Adrenal gland (tissue), 12 donors: ENCODE data around the gene TMEM258. TPM values are rescaled to one million over a fixed set of nuclear protein-coding genes. Genes with fewer than 3 reads are reported as not detected.

Experiments used
- DNase-seq, 7 donors: peaks; one replicate each; pipeline ENCODE4 v3.0.0-alpha.2; 2019 to 2020
- H3K27ac ChIP-seq, 5 donors: fragments of 200-600 bp; sonication (generic) in 4 of 5; 1 replicate in 3 of 5; 2 replicates in 2 of 5; pipeline versions ENCODE4 v1.5.1 to v1.8.0; 2016 to 2020; ENCODE audit warnings: mild to moderate bottlenecking in 1 of 5
- H3K27me3 ChIP-seq: fragments of 200-600 bp; 2 replicates; pipeline ENCODE4 v1.8.0; 2021
- H3K36me3 ChIP-seq, 2 donors: fragments of 200-600 bp; replicated peaks in 1 of 2; 1 replicate in 1 of 2; 2 replicates in 1 of 2; pipeline versions ENCODE4 v1.5.1 to v1.8.0; 2018 to 2022
- H3K4me1 ChIP-seq, 2 donors: fragments of 200-600 bp; replicated peaks in 1 of 2; 1 replicate in 1 of 2; 2 replicates in 1 of 2; pipeline versions ENCODE4 v1.5.1 to v1.8.0; 2018 to 2021
- H3K4me3 ChIP-seq, 4 donors: fragments of 200-600 bp; sonication (generic) in 3 of 4; one replicate each; pipeline ENCODE4 v1.5.1; 2016 to 2018
- H3K9me3 ChIP-seq, 3 donors: fragments of 200-600 bp; sonication (generic) in 1 of 3; replicated peaks in 1 of 3; 1 replicate in 2 of 3; 2 replicates in 1 of 3; pipeline versions ENCODE4 v1.5.1 to v1.8.0; 2016 to 2021
- CTCF ChIP-seq, 6 experiments: fragments of 450-650 bp in 4 of 6; fragments of 200-600 bp in 2 of 6; sonication (generic) in 1 of 6; IDR thresholded peaks; 1 replicate in 5 of 6; 2 replicates in 1 of 6; pipeline versions ENCODE4 v1.5.1 to v1.8.0; 2016 to 2021; ENCODE audit warnings: antibody characterized with exemption in 6 of 6, mild to moderate bottlenecking in 2 of 6, moderate library complexity in 1 of 6
- POLR2A ChIP-seq, 2 donors: fragments of 450-650 bp; IDR thresholded peaks; one replicate each; pipeline ENCODE4 v1.6.1; 2017; ENCODE audit warnings: antibody characterized with exemption in 2 of 2, mild to moderate bottlenecking in 2 of 2, moderate library complexity in 1 of 2
- WGBS, 4 donors: extraction: QIAGEN DNeasy Blood & Tissue Kit in 2 of 4; methylation state at CpG; one replicate each; pipeline versions ENCODE4 v1.1.5 to v1.1.7; 2013 to 2017; 5-methylcytosine and 5-hydroxymethylcytosine counted together
- intact Hi-C, 2 donors: fragments of 100-400 bp; cut with DNase I; formaldehyde crosslinking; loops; one replicate each; pipeline versions ENCODE4 v1.14.1 to v1.15.0; 2022 to 2023
- polyA plus RNA-seq, 3 donors: library from polyadenylated mRNA; stranded (reverse); fragments of 200-250 nt in 2 of 3; fragments of 350-450 nt in 1 of 3; fragmentation: Illumina TruSeq in 1 of 3; extraction: RNeasy Lipid Tissue Mini Kit (QIAGEN cat#74804) in 1 of 3; gene quantifications; one replicate each; pipeline ENCODE4 v1.2.3, GENCODE V29; 2013 to 2014
- total RNA-seq, 9 donors: library from RNA; depleted of rRNA in 4 of 9; stranded (reverse); fragments of >200 nt in 4 of 9; fragments of 120-200 nt in 1 of 9; fragmentation: NEBNext Ultra II Directional in 1 of 9; extraction: Animal tissue kit (Norgen Biotek cat#: 25700) in 1 of 9; gene quantifications; one replicate each; pipeline versions ENCODE4 v1.1.0 to v1.2.4, GENCODE V29; 2013 to 2023
- donor health status: healthy with polysubstance abuse.
- donor health status: Bipolar disorder and iron deficiency.
- donor health status: DM: yes; HTN: yes; CAD: no.
- donor health status: DM: no; HTN: no; CAD: no.
- donor health status: DM: no; HTN: no; CAD: no.
- donor health status: DM: yes; HTN: yes; CAD: no.

Gene TMEM258
- total and polyA plus RNA-seq, 12 donors: 22.8 to 215 (median 139) TPM

- no peak overlapping the region for H3K27ac ChIP-seq
- H3K36me3 ChIP-seq: no peaks in the 10 kb centered on the region
- TF ChIP-seq CTCF (IDR thresholded peaks at IDR 0.05): no peak
- TF ChIP-seq POLR2A (IDR thresholded peaks at IDR 0.05): no peak
- intact Hi-C loops: no loop called here
- WGBS, 4 donors: 86 to 91% (median 87%) methylated on average over 12 of the region's 12 CpGs
- no peak for DNase-seq
- no peak overlapping the region for H3K4me3 ChIP-seq
- H3K27me3 ChIP-seq: no peaks in the 10 kb centered on the region
- peaks cover 0 to 11% of the 10 kb centered on the region in 2 donors for H3K4me1 ChIP-seq
- H3K9me3 ChIP-seq: no peaks in the 10 kb centered on the region
These were observed 18.0 kb downstream of the TMEM258 start for GRCh38 chr11:61774411-61774810.

GRCh38 chr11:61773809-61774208 is 18.6 kb downstream of the TMEM258 start:
- intact Hi-C loops: no loop called here
- no peak for TF ChIP-seq CTCF (IDR thresholded peaks at IDR 0.05)
- no peak for TF ChIP-seq POLR2A (IDR thresholded peaks at IDR 0.05)
- Histone ChIP-seq H3K36me3 (no peaks in the 10 kb centered on the region), H3K27ac (no peak overlapping the region), H3K4me3 (no peak overlapping the region), H3K4me1 (peaks cover 0 to 11% of the 10 kb centered on the region in 2 donors), H3K9me3 (no peaks in the 10 kb centered on the region), H3K27me3 (no peaks in the 10 kb centered on the region)
- WGBS, 4 donors: 89 to 94% (median 91%) methylated on average over 11 to 18 of the region's 18 CpGs
- DNase-seq: no peak

GRCh38 chr11:61773356-61773755 is 19.0 kb downstream of the TMEM258 start:
- TF ChIP-seq POLR2A (IDR thresholded peaks at IDR 0.05) (no peak), CTCF (IDR thresholded peaks at IDR 0.05) (no peak)
- Histone ChIP-seq H3K4me3 (no peak overlapping the region), H3K27ac (no peak overlapping the region), H3K9me3 (no peaks in the 10 kb centered on the region), H3K27me3 (no peaks in the 10 kb centered on the region), H3K4me1 (peaks cover 0 to 11% of the 10 kb centered on the region in 2 donors), H3K36me3 (no peaks in the 10 kb centered on the region)
- no peak for DNase-seq
- WGBS, 4 donors: 66 to 84% (median 80%) methylated on average over 10 of the region's 10 CpGs
- intact Hi-C loops: no loop called here

GRCh38 chr11:61771985-61772455 is 20.4 kb downstream of the TMEM258 start:
- Histone ChIP-seq H3K9me3 (no peaks in the 10 kb centered on the region), H3K27me3 (no peaks in the 10 kb centered on the region), H3K36me3 (no peaks in the 10 kb centered on the region), H3K4me1 (peaks cover 0 to 4% of the 10 kb centered on the region in 2 donors), H3K4me3 (no peak overlapping the region), H3K27ac (no peak overlapping the region)
- intact Hi-C loops: no loop called here
- no peak for TF ChIP-seq CTCF (IDR thresholded peaks at IDR 0.05)
- no peak for TF ChIP-seq POLR2A (IDR thresholded peaks at IDR 0.05)
- WGBS, 4 donors: 44 to 82% (median 66%) methylated on average over 3 to 7 of the region's 7 CpGs
- DNase-seq: no peak
